ENCODE data around the gene CAPZB. TPM values are rescaled to one million over a fixed set of nuclear protein-coding genes. Genes with fewer than 3 reads are reported as not detected.

CAPZB gene
- total RNA-seq, 1 experiment from 2014 or later = 491 TPM

- in situ Hi-C loops (cut with HindIII; ENCODE audit: low pct_unique_long_range_greater_than_20kb, low sequenced_read_pairs) = no loop called here
- Histone ChIP-seq H3K27ac (ENCODE audit: low read length) (peak overlapping the region; percentile 95), H3K4me1 (ENCODE audit: control insufficient read depth, insufficient read depth, low read length) (peaks cover 67% of the 10 kb centered on the region), H3K9me3 (ENCODE audit: control insufficient read depth, insufficient read depth, low read depth, low read length) (no peaks in the 10 kb centered on the region), H3K27me3 (ENCODE audit: control insufficient read depth, insufficient read depth, low read length) (no peaks in the 10 kb centered on the region), H3K4me3 (ENCODE audit: low read depth in 2 of 2, low read length in 2 of 2) (peak overlapping the region; percentile 88 to 95), H3K36me3 (ENCODE audit: control insufficient read depth, insufficient read depth, low read length) (no peaks in the 10 kb centered on the region; the same call in none of the 2 replicates)
- POLR2A ChIA-PET = interaction anchor here (0.7 kb wide), 1 partner anchor 147 kb away, joined by 3 read pairs; no protein-coding TSS in a partner anchor
- DNase-seq (ENCODE audit: low read depth, low spot score) (no peak), ATAC-seq (no peak)
- intact Hi-C loops (cut with micrococcal nuclease; ENCODE audit: unreplicated experiment) = loop anchor here (5.0 to 10.0 kb wide), 2 partner anchors 111 to 169 kb away; a partner anchor contains a TSS
- no peak for TF ChIP-seq TCF7L2 (IDR thresholded peaks at IDR 0.05; ENCODE audit: low read depth, low read length)
- peak; percentile 31; the same call in 1 of the 2 replicates for TF ChIP-seq POLR2AphosphoS5 (IDR thresholded peaks at IDR 0.05; ENCODE audit: low read depth, low read length)
- no TSS peak for BruUV-seq (replicated peaks)
- CTCF ChIA-PET = no interaction called here
These were observed 1.6 kb downstream of the CAPZB start for GRCh38 chr1:19483691-19484090.

GRCh38 chr1:19483261-19483660 lies 2.1 kb downstream of the CAPZB start:
- CTCF ChIA-PET = interaction anchor here (0.9 kb wide), 1 partner anchor 170 kb away, joined by 3 read pairs; no protein-coding TSS in a partner anchor
- Histone ChIP-seq H3K9me3 (ENCODE audit: control insufficient read depth, insufficient read depth, low read depth, low read length) (no peaks in the 10 kb centered on the region), H3K4me1 (ENCODE audit: control insufficient read depth, insufficient read depth, low read length) (peaks cover 70% of the 10 kb centered on the region), H3K4me3 (ENCODE audit: low read depth in 2 of 2, low read length in 2 of 2) (peak overlapping the region; percentile 88 to 95), H3K27ac (ENCODE audit: low read length) (peak overlapping the region; percentile 95), H3K27me3 (ENCODE audit: control insufficient read depth, insufficient read depth, low read length) (no peaks in the 10 kb centered on the region), H3K36me3 (ENCODE audit: control insufficient read depth, insufficient read depth, low read length) (no peaks in the 10 kb centered on the region; the same call in none of the 2 replicates)
- DNase-seq (ENCODE audit: low read depth, low spot score) (no peak), ATAC-seq (no peak)
- intact Hi-C loops (cut with micrococcal nuclease; ENCODE audit: unreplicated experiment) = loop anchor here (5.0 to 10.0 kb wide), 2 partner anchors 112 to 169 kb away; a partner anchor contains a TSS
- TF ChIP-seq TCF7L2 (IDR thresholded peaks at IDR 0.05; ENCODE audit: low read depth, low read length) = no peak
- no peak for TF ChIP-seq POLR2AphosphoS5 (IDR thresholded peaks at IDR 0.05; ENCODE audit: low read depth, low read length)
- TF ChIP-seq CTCF (IDR thresholded peaks at IDR 0.05) = no peak
- no peak for TF ChIP-seq SIN3A (IDR thresholded peaks at IDR 0.05; ENCODE audit: borderline replicate concordance, insufficient read depth, low read depth, low read length)
- no peak for TF ChIP-seq REST (IDR thresholded peaks at IDR 0.05; ENCODE audit: insufficient read depth in 1 of 2, low read depth in 2 of 2, low read length in 1 of 2)
- POLR2A ChIA-PET = interaction anchor here (0.5 to 0.7 kb wide), 4 partner anchors 56 to 148 kb away, joined by 3 to 8 read pairs (median 3); no protein-coding TSS in a partner anchor
- BruUV-seq (replicated peaks) = no TSS peak
- in situ Hi-C loops (cut with HindIII; ENCODE audit: low pct_unique_long_range_greater_than_20kb, low sequenced_read_pairs) = no loop called here

- CTCF ChIA-PET = interaction anchor here (0.6 kb wide), 1 partner anchor 61 kb away, joined by 3 read pairs; no protein-coding TSS in a partner anchor
- no TSS peak for BruUV-seq (replicated peaks)
These were observed 3.4 kb downstream of the CAPZB start for GRCh38 chr1:19481826-19482398.

More at GRCh38 chr1:19481826-19482398, 3.4 kb downstream of the CAPZB start:
- DNase-seq (ENCODE audit: low read depth, low spot score) (no peak), ATAC-seq (no peak)
- Histone ChIP-seq H3K4me1 (ENCODE audit: control insufficient read depth, insufficient read depth, low read length) (peaks cover 74% of the 10 kb centered on the region), H3K4me3 (ENCODE audit: low read depth in 2 of 2, low read length in 2 of 2) (peak overlapping the region; percentile 88 to 95), H3K36me3 (ENCODE audit: control insufficient read depth, insufficient read depth, low read length) (no peaks in the 10 kb centered on the region; the same call in none of the 2 replicates), H3K27ac (ENCODE audit: low read length) (peak overlapping the region; percentile 95), H3K27me3 (ENCODE audit: control insufficient read depth, insufficient read depth, low read length) (no peaks in the 10 kb centered on the region), H3K9me3 (ENCODE audit: control insufficient read depth, insufficient read depth, low read depth, low read length) (no peaks in the 10 kb centered on the region)
- no peak for TF ChIP-seq CTCF (IDR thresholded peaks at IDR 0.05)
- no peak for TF ChIP-seq SIN3A (IDR thresholded peaks at IDR 0.05; ENCODE audit: borderline replicate concordance, insufficient read depth, low read depth, low read length)
- TF ChIP-seq REST (IDR thresholded peaks at IDR 0.05; ENCODE audit: insufficient read depth in 1 of 2, low read depth in 2 of 2, low read length in 1 of 2) = no peak
- TF ChIP-seq POLR2AphosphoS5 (IDR thresholded peaks at IDR 0.05; ENCODE audit: low read depth, low read length) = no peak
- no peak for TF ChIP-seq TCF7L2 (IDR thresholded peaks at IDR 0.05; ENCODE audit: low read depth, low read length)
- intact Hi-C loops (cut with micrococcal nuclease; ENCODE audit: unreplicated experiment) = loop anchor here (5.0 to 10.0 kb wide), 2 partner anchors 113 to 170 kb away; a partner anchor contains a TSS
- POLR2A ChIA-PET = no interaction called here
- in situ Hi-C loops (cut with HindIII; ENCODE audit: low pct_unique_long_range_greater_than_20kb, low sequenced_read_pairs) = no loop called here
